IPS DF 6.9 (cell line): ENCODE data around the gene UBP1.

Experiments used
- DNase-seq: peaks from one replicate; pipeline ENCODE4 v3.0.0-alpha.2; 2013; ENCODE audit warnings: low read depth, low spot score
- H3K27ac ChIP-seq: one replicate; pipeline ENCODE4 v1.5.1; 2013; ENCODE audit warnings: low read length, control low read depth
- H3K27me3 ChIP-seq: 2 replicates; pipeline ENCODE4 v1.6.1; 2013; ENCODE audit warnings: mild to moderate bottlenecking, low read length; ENCODE audit not compliant: control insufficient read depth, insufficient read depth
- H3K36me3 ChIP-seq: 2 replicates; pipeline ENCODE4 v1.6.1; 2013; ENCODE audit warnings: low read length; ENCODE audit not compliant: control insufficient read depth, insufficient read depth
- H3K4me1 ChIP-seq: 2 replicates; pipeline ENCODE4 v1.6.1; 2013; ENCODE audit warnings: low read length; ENCODE audit not compliant: control insufficient read depth, insufficient read depth
- H3K4me3 ChIP-seq: 2 replicates; pipeline ENCODE4 v1.5.1; 2013; ENCODE audit warnings: mild to moderate bottlenecking, low read length
- H3K9me3 ChIP-seq: 2 replicates; pipeline ENCODE4 v1.6.1; 2013; ENCODE audit warnings: low read length, inconsistent platforms; ENCODE audit not compliant: control insufficient read depth, insufficient read depth
- WGBS: extraction: QIAGEN DNeasy Blood & Tissue Kit; methylation state at CpG from one replicate; pipeline ENCODE4 v1.1.7; 2013; ENCODE audit warnings: mixed read lengths, missing lambda C conversion rate; ENCODE audit not compliant: insufficient read length, insufficient coverage; 5-methylcytosine and 5-hydroxymethylcytosine counted together

The UBP1 gene

GRCh38 chr3:33392703-33393125, 47.5 kb downstream of the UBP1 start:
- H3K27ac ChIP-seq, result no peak overlapping the region
- H3K4me3 ChIP-seq, result no peak overlapping the region
- H3K4me1 ChIP-seq, result no peaks in the 10 kb centered on the region
- H3K27me3 ChIP-seq, result no peaks in the 10 kb centered on the region
- DNase-seq, result no peak
- WGBS, result no CpG with 5 or more reads among the region's 4 CpGs
- H3K36me3 ChIP-seq, result peaks cover 24% of the 10 kb centered on the region
- H3K9me3 ChIP-seq, result no peaks in the 10 kb centered on the region

DNA sequence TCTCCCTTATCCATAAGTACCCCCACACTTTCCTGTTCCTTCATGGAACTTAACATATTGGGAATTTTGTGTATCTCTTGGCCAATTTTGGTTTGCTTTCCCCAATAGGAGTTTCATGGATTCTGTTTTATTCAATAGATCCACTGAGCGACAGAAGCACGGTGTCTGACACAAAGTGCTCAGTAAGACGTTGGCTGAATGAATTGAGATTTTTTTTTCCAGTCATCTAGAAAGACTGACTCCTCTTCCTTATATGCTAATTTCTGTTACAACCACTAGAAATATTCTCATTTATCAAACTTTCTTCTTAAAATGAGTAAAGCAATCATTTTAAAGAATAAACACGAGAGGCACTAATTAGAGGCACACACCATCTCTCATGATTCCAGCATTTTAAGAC, 48.1 kb downstream of the UBP1 start:
- Histone ChIP-seq H3K4me1 (no peaks in the 10 kb centered on the region), H3K36me3 (peaks cover 24% of the 10 kb centered on the region), H3K27me3 (no peaks in the 10 kb centered on the region), H3K27ac (no peak overlapping the region), H3K4me3 (no peak overlapping the region), H3K9me3 (no peaks in the 10 kb centered on the region)
- no peak for DNase-seq
- no CpG with 5 or more reads among the region's 4 CpGs for WGBS

DNA sequence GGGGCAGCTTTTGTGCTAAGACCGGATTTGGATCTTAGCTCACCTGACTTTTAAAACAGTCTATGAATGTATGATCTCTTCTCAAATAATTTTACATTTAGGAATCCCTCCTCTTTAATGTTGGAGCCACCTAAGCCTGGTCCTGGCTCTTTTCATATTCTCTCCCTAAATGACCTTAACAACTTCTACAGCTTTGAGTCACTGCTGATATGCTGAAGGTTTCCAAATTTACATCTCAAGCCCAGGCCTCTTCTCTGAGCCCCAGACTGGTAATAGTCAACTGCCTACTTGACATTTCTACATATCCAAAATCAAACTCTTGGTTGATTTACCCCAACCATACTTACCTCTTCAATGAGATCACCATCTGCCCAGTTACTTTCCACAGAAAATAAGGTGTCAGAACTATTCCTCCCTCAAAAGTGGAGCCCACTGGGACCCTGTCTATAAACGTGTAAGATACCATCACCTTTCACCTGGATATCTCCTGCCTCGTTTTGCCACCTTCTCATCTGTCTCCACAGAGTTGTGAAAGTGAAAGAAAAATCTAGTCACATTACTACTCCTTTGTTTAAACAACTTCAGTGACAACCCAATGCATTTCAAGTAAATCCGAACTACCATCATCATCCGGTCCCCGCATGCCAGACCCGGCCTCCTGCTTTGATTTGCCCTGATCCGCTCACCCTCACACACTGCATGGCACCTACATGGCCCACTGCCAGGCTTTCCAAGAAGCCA, 48.8 kb downstream of the UBP1 start:
- H3K36me3 ChIP-seq, result peaks cover 19% of the 10 kb centered on the region
- no peaks in the 10 kb centered on the region for H3K27me3 ChIP-seq
- no peak overlapping the region for H3K27ac ChIP-seq
- no CpG with 5 or more reads among the region's 8 CpGs for WGBS
- no peak overlapping the region for H3K4me3 ChIP-seq
- no peak for DNase-seq
- H3K9me3 ChIP-seq, result no peaks in the 10 kb centered on the region
- no peaks in the 10 kb centered on the region for H3K4me1 ChIP-seq

GRCh38 chr3:33389908-33390307, 50.3 kb downstream of the UBP1 start:
- no peaks in the 10 kb centered on the region for H3K4me1 ChIP-seq
- H3K4me3 ChIP-seq, result no peak overlapping the region
- no peak overlapping the region for H3K27ac ChIP-seq
- DNase-seq, result no peak
- no peaks in the 10 kb centered on the region for H3K9me3 ChIP-seq
- H3K27me3 ChIP-seq, result no peaks in the 10 kb centered on the region
- WGBS, result no CpG with 5 or more reads among the region's 4 CpGs
- H3K36me3 ChIP-seq, result peaks cover 18% of the 10 kb centered on the region

GRCh38 chr3:33388374-33389100, 51.7 kb downstream of the UBP1 start:
- H3K4me3 ChIP-seq, result no peak overlapping the region
- WGBS, result no CpG with 5 or more reads among the region's 7 CpGs
- H3K9me3 ChIP-seq, result no peaks in the 10 kb centered on the region
- H3K36me3 ChIP-seq, result peaks cover 18% of the 10 kb centered on the region
- DNase-seq, result no peak
- H3K27ac ChIP-seq, result no peak overlapping the region
- no peaks in the 10 kb centered on the region for H3K27me3 ChIP-seq
- H3K4me1 ChIP-seq, result no peaks in the 10 kb centered on the region

- Histone ChIP-seq H3K27ac (no peak overlapping the region), H3K4me3 (no peak overlapping the region), H3K36me3 (peaks cover 12% of the 10 kb centered on the region), H3K27me3 (no peaks in the 10 kb centered on the region), H3K4me1 (no peaks in the 10 kb centered on the region), H3K9me3 (no peaks in the 10 kb centered on the region)
- WGBS, result no CpG with 5 or more reads among the region's 1 CpG
- DNase-seq, result no peak
These were observed 53.6 kb downstream of the UBP1 start for GRCh38 chr3:33386631-33387030.

DNA sequence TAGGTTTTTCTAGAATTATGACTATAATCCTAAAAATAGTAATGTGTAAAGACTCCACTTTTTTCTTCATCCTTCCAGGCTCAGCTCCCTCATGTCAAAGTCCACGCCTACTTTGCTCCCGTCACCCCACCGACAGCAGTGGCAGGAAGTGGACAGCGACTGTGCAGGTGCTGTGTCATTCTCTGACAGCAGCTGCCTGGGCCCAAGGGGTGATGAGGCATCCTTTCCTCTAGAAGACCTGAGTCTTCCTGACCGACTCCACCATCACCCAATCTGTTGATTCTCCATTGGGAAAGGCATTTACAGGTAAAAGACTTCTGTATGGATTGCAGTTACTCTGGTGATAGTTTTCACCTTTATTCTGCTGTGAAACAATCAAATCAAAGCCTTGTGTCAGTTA, 54.8 kb downstream of the UBP1 start:
- H3K36me3 ChIP-seq, result peaks cover 9% of the 10 kb centered on the region

GRCh38 chr3:33383951-33384350, 56.3 kb downstream of the UBP1 start:
- no peak for DNase-seq
- Histone ChIP-seq H3K27me3 (no peaks in the 10 kb centered on the region), H3K9me3 (no peaks in the 10 kb centered on the region), H3K36me3 (peaks cover 3% of the 10 kb centered on the region; the same call in 1 of the 2 replicates), H3K27ac (no peak overlapping the region), H3K4me3 (no peak overlapping the region), H3K4me1 (no peaks in the 10 kb centered on the region)
- WGBS, result no CpG with 5 or more reads among the region's 12 CpGs

More for the DNA sequence above, 54.8 kb downstream of the UBP1 start:
- Histone ChIP-seq H3K9me3 (no peaks in the 10 kb centered on the region), H3K27me3 (no peaks in the 10 kb centered on the region), H3K27ac (no peak overlapping the region), H3K4me3 (no peak overlapping the region), H3K4me1 (no peaks in the 10 kb centered on the region)
- WGBS, result no CpG with 5 or more reads among the region's 5 CpGs
- no peak for DNase-seq

GRCh38 chr3:33380653-33381052, 59.6 kb downstream of the UBP1 start:
- Histone ChIP-seq H3K36me3 (peaks cover 3% of the 10 kb centered on the region; the same call in 1 of the 2 replicates), H3K27me3 (no peaks in the 10 kb centered on the region), H3K4me3 (no peak overlapping the region), H3K4me1 (peaks cover 5% of the 10 kb centered on the region), H3K27ac (no peak overlapping the region), H3K9me3 (no peaks in the 10 kb centered on the region)
- WGBS, result no CpG with 5 or more reads among the region's 3 CpGs
- DNase-seq, result no peak

DNA sequence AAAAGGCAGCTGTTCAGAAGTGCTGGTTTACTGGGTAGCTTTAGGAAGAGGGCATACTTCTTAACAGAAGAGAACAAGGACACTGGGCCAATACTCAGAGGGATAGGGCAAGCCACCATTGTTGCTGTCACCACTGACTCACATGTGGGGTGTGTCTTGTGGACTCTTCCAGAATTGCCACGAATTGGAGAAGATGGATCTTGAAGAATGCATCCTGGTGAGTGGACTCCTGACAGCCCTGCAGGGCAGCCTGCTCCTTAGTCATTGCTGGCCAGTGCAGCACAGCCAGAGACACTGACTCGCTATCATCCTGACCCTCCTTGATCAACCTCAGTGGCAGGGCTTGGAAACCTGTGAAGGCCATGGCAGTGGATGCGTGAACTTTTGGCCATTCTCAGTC, 62.3 kb downstream of the UBP1 start:
- H3K9me3 ChIP-seq, result no peaks in the 10 kb centered on the region
- peaks cover 5% of the 10 kb centered on the region for H3K4me1 ChIP-seq
- no peak overlapping the region for H3K27ac ChIP-seq
- no peak overlapping the region for H3K4me3 ChIP-seq
- no peak for DNase-seq
- H3K27me3 ChIP-seq, result no peaks in the 10 kb centered on the region
- WGBS, result no CpG with 5 or more reads among the region's 3 CpGs
- no peaks in the 10 kb centered on the region for H3K36me3 ChIP-seq
